Colonic mucosa (tissue), 4 donors: ENCODE measurements around the gene COL27A1. TPM values are rescaled to one million over a fixed set of nuclear protein-coding genes. Genes with fewer than 3 reads are reported as not detected.

Experiments used
- DNase-seq: peaks from one replicate; pipeline ENCODE4 v3.0.0-alpha.2; 2020
- H3K27ac ChIP-seq: fragments of 200-600 bp; one replicate; pipeline ENCODE4 v1.8.0; 2021
- H3K27me3 ChIP-seq: fragments of 200-600 bp; one replicate; pipeline ENCODE4 v1.8.0; 2021
- H3K36me3 ChIP-seq: fragments of 200-600 bp; one replicate; pipeline ENCODE4 v1.8.0; 2021
- H3K4me1 ChIP-seq: fragments of 200-600 bp; one replicate; pipeline ENCODE4 v1.8.0; 2021; ENCODE audit warnings: mild to moderate bottlenecking
- H3K4me3 ChIP-seq: fragments of 200-600 bp; one replicate; pipeline ENCODE4 v1.8.0; 2021
- H3K9ac ChIP-seq, 2 donors: one replicate each; pipeline ENCODE4 v1.7.0; 2013; ENCODE audit warnings: control low read depth in 2 of 2, low read depth in 2 of 2, low read length in 2 of 2
- H3K9me3 ChIP-seq: fragments of 200-600 bp; one replicate; pipeline ENCODE4 v1.8.0; 2021
- intact Hi-C: fragments of 100-400 bp; cut with DNase I; formaldehyde crosslinking; loops from one replicate; pipeline ENCODE4 v1.14.1; 2022
- total RNA-seq, 2 donors: library from RNA; stranded (reverse); fragmentation: NEBNext Ultra II Directional in 1 of 2; extraction: Animal tissue kit (Norgen Biotek cat#: 25700) in 1 of 2; gene quantifications; one replicate each; pipeline ENCODE4 v1.2.1, GENCODE V29; 2021
- TF ChIP-seq, protein P1 (sequence below): fragments of 200-600 bp; IDR thresholded peaks from one replicate; pipeline ENCODE4 v1.8.0; 2022; ENCODE audit warnings: antibody characterized with exemption, mild to moderate bottlenecking
- donor health status: healthy.
- donor health status: DM: no; HTN: no; CAD: no.
- donor health status: DM: no; HTN: no; CAD: no.

Gene COL27A1
- total RNA-seq, 2 donors from 2014 or later: 2.9 to 4.2 TPM

DNA sequence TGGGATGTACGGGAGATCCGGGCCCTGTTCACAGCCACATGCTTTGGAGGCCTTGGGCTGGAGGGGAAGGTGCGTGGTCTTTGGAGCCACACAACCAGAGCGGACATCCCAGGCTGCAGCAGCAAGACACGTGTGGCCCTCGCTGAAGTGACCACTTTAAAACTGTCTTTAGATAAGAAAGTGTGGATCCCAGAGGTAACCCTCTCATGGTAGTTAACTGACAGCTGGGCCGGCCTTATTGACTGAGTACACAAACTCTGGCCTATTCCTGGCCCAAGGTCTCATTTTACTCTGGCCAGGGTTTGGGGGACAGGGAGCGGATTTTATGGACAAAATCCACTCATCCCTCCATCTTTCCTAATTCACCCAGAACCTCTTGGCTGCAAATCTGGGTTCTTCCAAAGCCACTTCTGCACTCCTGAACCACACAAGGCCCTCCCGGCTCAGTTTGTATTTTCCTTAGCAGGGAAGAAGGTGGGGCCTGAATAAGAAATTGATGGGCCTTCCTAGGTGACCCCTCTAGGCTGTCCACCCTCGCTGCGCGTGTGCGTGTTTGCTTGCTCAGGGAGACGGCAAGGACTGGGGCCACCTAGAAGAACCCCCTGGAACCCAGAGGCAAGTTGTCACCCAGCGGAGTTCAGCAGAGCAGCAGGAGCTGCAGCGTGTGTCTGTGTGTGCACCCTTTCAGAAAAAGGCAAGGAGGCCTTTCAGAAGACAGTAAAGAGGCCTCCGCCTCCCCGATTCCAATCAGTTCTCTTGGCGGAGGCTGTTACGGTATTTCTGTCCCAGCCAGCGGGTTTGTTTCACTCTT, 94.3 kb downstream of the COL27A1 start:
- no peaks in the 10 kb centered on the region for H3K27me3 ChIP-seq
- intact Hi-C loops: no loop called here

DNA sequence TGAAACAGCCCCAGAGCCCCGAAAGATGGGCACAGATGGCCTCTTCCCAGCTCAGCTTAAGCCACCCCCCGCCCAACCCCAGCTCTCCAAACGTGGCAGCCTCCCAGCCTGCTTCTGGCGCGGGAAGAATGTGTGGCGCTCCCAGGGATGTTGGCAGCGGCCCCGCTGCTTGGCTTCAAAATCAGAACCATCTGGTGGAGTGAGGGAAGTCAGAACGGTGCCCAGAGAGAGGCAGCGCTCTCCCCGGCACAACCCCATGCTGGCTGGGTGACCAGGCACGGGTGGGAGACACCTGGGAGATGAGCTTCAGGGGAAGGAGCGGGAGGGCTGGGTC, 94.9 kb downstream of the COL27A1 start:
- H3K4me3 ChIP-seq: no peak overlapping the region
- DNase-seq: peak; percentile 27
- no peaks in the 10 kb centered on the region for H3K4me1 ChIP-seq
- H3K27me3 ChIP-seq: no peaks in the 10 kb centered on the region
- H3K36me3 ChIP-seq: no peaks in the 10 kb centered on the region
- intact Hi-C loops: no loop called here
- TF ChIP-seq, protein P1, sequence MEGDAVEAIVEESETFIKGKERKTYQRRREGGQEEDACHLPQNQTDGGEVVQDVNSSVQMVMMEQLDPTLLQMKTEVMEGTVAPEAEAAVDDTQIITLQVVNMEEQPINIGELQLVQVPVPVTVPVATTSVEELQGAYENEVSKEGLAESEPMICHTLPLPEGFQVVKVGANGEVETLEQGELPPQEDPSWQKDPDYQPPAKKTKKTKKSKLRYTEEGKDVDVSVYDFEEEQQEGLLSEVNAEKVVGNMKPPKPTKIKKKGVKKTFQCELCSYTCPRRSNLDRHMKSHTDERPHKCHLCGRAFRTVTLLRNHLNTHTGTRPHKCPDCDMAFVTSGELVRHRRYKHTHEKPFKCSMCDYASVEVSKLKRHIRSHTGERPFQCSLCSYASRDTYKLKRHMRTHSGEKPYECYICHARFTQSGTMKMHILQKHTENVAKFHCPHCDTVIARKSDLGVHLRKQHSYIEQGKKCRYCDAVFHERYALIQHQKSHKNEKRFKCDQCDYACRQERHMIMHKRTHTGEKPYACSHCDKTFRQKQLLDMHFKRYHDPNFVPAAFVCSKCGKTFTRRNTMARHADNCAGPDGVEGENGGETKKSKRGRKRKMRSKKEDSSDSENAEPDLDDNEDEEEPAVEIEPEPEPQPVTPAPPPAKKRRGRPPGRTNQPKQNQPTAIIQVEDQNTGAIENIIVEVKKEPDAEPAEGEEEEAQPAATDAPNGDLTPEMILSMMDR: no peak
- H3K9ac ChIP-seq: no peak overlapping the region
- H3K9me3 ChIP-seq: no peaks in the 10 kb centered on the region
- no peak overlapping the region for H3K27ac ChIP-seq

More for the DNA sequence above, 94.3 kb downstream of the COL27A1 start:
- H3K9me3 ChIP-seq: no peaks in the 10 kb centered on the region
- TF ChIP-seq, protein P1: no peak
- no peaks in the 10 kb centered on the region for H3K36me3 ChIP-seq
- H3K4me1 ChIP-seq: no peaks in the 10 kb centered on the region
- no peak overlapping the region for H3K4me3 ChIP-seq
- no peak overlapping the region for H3K9ac ChIP-seq
- DNase-seq: no peak
- H3K27ac ChIP-seq: no peak overlapping the region

DNA sequence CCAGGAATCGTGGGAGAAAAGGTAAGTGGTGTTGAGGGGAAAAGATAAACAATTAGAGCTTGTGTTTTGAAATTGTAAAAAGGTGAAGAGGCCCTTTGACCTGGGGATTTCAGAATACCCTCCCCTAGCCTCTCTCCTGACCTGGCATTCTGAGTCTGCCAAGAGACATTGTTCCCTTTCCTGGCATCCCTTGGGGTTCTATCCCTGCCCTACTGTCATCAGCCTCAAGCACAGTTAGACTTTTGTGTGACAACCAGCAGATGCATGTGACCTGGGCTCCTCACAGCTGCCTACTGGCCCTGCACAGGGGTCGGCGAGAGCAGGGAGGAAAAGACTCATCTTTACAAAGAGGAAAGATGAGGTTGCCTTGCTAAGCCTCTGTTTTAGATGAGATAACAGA, 95.3 kb downstream of the COL27A1 start:
- H3K4me3 ChIP-seq: no peak overlapping the region
- H3K4me1 ChIP-seq: no peaks in the 10 kb centered on the region
- TF ChIP-seq, protein P1: no peak
- DNase-seq: no peak
- no peaks in the 10 kb centered on the region for H3K27me3 ChIP-seq
- H3K27ac ChIP-seq: no peak overlapping the region
- H3K36me3 ChIP-seq: no peaks in the 10 kb centered on the region
- no peaks in the 10 kb centered on the region for H3K9me3 ChIP-seq
- no peak overlapping the region for H3K9ac ChIP-seq
- intact Hi-C loops: no loop called here

DNA sequence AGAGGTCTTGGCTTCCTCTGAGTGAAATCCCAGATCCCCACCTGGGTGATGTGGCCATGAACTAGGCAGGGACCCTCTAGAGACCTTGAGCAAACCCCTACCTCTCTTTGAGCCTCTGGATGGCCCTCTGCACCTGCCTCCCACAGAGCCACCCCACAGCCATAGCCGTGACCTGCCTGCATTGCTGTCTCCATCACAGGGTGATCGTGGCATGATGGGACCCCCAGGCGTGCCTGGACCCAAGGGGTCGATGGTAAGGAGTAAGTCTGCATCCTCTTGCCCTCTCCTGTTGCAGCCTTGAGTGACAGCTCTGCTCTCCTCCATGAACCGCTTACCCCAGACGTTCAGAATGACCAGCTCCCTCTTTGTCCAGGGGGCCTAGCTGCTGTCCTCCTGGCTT, 97.1 kb downstream of the COL27A1 start:
- Histone ChIP-seq H3K9me3 (no peaks in the 10 kb centered on the region), H3K4me1 (no peaks in the 10 kb centered on the region), H3K27me3 (no peaks in the 10 kb centered on the region), H3K4me3 (no peak overlapping the region), H3K9ac (no peak overlapping the region), H3K36me3 (no peaks in the 10 kb centered on the region), H3K27ac (no peak overlapping the region)
- intact Hi-C loops: no loop called here
- TF ChIP-seq, protein P1: no peak
- DNase-seq: no peak

DNA sequence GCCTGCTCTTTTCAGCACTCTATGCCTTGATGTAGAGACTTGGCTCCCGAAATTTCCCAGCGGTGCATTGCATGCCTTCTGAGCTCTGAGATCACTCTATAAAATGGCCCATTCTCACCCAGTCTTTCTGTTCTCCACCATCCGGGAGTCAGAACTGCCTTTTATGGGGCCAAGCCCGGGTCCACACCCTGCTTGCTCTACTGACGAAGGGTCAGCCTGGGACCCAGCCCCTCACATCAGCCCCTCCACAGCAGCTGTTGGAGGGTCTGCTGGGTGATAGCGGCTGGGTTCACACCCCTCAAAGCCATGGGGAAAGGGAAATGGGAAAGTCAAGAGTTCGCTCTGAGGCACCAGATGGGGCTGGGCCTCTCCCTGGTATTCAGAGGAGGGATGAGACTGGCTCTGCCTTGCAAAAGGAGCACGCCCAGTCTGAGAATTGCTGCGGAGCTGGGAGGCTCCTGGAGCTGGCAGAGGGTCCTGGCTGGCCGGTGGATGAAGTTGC, 101.5 kb downstream of the COL27A1 start:
- no peak for DNase-seq
- no peaks in the 10 kb centered on the region for H3K27me3 ChIP-seq
- H3K4me1 ChIP-seq: no peaks in the 10 kb centered on the region
- H3K9ac ChIP-seq: no peak overlapping the region
- no peaks in the 10 kb centered on the region for H3K9me3 ChIP-seq
- no peaks in the 10 kb centered on the region for H3K36me3 ChIP-seq
- H3K4me3 ChIP-seq: no peak overlapping the region
- intact Hi-C loops: no loop called here
- no peak overlapping the region for H3K27ac ChIP-seq
- TF ChIP-seq, protein P1: no peak
